GM21825 (cell line): ENCODE results near the gene GULP1.
"Not testable (repeated sequence)": the region's sequence is repeated elsewhere in the genome, so short reads cannot be mapped to it uniquely, and the experiment has no call there.

Experiments used
- ATAC-seq: cut with Tn5 transposase; IDR thresholded peaks from one replicate; pipeline ENCODE4 v1.9.1; 2021; ENCODE audit warnings: mild to moderate bottlenecking, moderate library complexity; ENCODE audit not compliant: unreplicated experiment

Gene GULP1, protein sequence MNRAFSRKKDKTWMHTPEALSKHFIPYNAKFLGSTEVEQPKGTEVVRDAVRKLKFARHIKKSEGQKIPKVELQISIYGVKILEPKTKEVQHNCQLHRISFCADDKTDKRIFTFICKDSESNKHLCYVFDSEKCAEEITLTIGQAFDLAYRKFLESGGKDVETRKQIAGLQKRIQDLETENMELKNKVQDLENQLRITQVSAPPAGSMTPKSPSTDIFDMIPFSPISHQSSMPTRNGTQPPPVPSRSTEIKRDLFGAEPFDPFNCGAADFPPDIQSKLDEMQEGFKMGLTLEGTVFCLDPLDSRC

GRCh38 chr2:188291617-188292347, at the start of gene GULP1:
TSS of gene GULP1 (plus strand) at chr2:188291874. CDS start at chr2:188477703, 185,829 bp downstream.
- ATAC-seq = no peak

- ATAC-seq = no peak
Observed at GRCh38 chr2:188243381-188243780, 48.3 kb upstream of the GULP1 start.

GRCh38 chr2:188244383-188244782, 47.3 kb upstream of the GULP1 start:
- ATAC-seq = no peak

- no peak for ATAC-seq
Observed at GRCh38 chr2:188245230-188245629, 46.4 kb upstream of the GULP1 start.

GRCh38 chr2:188248513-188248912, 43.2 kb upstream of the GULP1 start:
- no peak for ATAC-seq

DNA sequence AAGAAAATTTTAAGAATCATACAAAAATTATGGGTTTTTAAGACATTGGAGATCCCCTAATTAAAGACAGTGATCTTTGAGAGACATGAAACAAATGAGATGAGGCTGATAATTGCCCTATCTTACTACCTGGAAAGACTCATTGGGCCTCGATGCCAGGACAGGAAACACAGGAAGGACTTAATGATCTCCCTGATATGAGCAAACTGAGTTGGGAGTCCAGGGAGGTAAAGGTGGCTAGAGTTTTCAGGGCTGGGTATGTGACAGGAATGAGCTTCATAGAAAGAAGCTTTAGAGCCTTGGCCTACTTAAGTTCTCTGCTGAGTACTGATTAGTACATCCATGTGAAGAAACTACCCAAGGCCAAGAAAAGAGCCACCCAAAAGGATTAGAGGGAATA, 40.6 kb upstream of the GULP1 start:
- no peak for ATAC-seq

- no peak for ATAC-seq
Observed at GRCh38 chr2:188256420-188256819, 35.3 kb upstream of the GULP1 start.

GRCh38 chr2:188265315-188265714, 26.4 kb upstream of the GULP1 start:
- no peak for ATAC-seq

GRCh38 chr2:188267776-188268175, 23.9 kb upstream of the GULP1 start:
- no peak for ATAC-seq

- ATAC-seq = no peak
Observed at GRCh38 chr2:188269004-188269403, 22.7 kb upstream of the GULP1 start.

- no peak for ATAC-seq
Observed at GRCh38 chr2:188272121-188272520, 19.6 kb upstream of the GULP1 start.

DNA sequence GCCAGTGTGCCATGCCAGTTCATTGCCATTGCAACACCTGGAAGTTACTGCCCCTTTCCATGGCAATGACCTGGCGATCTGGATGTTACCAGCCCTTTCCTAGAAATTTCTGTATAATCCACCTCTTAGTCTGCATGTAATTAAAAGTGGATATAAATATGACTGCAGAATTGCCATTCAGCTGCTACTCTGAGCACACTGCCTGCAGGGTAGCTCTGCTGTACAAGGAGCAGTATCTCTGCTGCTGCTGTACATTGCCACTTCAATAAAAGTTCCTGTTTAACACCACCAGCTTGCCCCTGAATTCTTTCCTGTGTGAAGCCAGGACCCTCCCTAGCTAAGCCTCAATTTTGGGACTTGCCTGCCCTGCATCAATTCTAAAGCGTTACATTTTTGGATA, 17.4 kb upstream of the GULP1 start:
- ATAC-seq = no peak

GRCh38 chr2:188276255-188276654, 15.4 kb upstream of the GULP1 start:
- no peak for ATAC-seq

DNA sequence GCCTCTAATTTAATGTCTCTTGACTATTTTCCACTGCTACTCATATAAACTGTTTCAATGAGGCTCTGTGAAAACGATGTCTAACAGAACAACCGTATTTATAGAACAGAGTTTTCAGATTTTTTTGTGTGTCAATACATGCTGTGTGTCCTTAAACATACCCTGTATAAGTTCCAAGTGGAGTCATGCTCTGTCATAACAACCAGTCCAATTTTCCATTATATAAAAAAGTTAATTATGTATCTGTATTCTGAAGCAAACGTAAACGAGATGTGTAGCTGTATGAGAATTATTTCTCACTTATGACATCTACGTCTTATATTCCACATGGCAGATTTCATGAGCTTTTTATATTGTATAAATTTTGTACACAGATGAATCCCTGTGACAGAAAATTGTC, 13.9 kb upstream of the GULP1 start:
- no peak for ATAC-seq

DNA sequence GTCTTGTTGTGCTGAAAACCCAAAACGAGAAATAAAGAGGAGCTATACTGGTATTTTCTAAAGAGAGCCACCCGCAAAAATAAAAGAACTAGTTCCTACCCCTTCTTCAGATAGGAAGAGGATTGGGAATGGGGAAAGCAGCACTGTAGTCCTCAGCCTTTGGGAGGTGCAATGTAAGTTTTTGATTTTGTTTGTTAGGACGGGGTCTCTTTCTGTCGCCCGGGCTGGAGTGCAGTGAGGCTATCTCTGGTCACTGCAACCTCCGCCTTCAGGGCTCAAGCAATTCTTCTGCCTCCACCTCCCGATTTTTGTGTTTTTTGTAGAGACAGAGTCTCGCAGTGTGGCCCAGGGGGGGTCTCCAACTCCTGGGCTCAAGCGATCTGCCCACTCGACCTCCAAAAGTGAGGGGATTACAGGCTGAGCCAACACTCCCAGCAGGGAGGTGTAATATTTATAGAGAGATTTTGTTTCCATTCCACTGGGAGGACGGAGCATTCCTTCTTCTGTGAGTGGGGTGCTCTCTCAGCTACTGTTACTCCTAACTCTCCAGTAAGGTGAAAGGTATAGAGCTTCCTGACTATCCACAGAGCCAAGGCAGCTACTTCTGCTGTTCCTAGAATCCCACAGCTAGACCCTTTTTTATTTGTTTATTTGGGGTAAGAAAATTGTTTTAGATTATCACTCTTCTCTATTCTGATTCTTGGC, 13.1 kb upstream of the GULP1 start:
- ATAC-seq = no peak

- no peak for ATAC-seq
Observed at GRCh38 chr2:188279093-188279445, 12.6 kb upstream of the GULP1 start.

DNA sequence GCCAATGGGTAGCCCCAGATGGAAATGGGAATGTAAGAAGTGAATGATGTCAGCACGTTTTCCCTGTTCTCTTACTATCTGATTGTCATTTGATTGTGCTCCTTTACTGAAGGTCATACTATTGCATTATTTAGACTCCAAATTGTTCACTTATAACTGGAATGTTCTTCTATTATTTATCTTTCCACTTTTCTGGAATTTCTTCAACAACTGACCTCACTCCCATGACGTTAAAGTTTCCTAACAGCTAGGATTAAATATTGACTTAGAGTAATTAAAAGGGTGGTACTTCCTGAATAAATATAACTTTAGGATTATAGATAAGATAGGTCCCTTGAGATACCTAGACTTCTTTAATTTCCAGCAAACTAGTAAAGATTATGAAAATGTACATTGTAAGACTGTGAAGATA, 10.9 kb upstream of the GULP1 start:
- no peak for ATAC-seq

- ATAC-seq = no peak
Observed at GRCh38 chr2:188282907-188283306, 8.8 kb upstream of the GULP1 start.

- ATAC-seq = not testable (repeated sequence)
Observed at GRCh38 chr2:188284251-188284650, 7.4 kb upstream of the GULP1 start.

DNA sequence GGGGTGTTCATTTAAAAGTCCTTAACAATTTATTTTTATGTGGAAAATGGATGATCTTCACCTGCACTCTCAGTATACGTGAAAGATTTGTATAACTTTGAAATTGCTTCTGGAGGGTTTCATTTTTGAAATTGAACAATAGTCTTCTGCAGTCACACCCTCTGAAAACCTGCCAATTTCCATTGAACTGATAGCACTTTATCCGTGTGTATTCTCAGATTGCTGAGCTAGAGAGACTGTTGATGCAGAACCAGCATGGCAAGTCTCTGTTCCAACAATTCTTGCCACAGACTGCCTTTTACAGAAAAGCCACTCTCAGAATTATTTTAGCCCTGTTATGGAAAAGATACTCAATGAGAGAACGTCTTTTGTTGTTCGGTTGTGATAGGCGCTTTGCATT, 6.6 kb upstream of the GULP1 start:
- no peak for ATAC-seq

- ATAC-seq = no peak
Observed at GRCh38 chr2:188285774-188286173, 5.9 kb upstream of the GULP1 start.

- no peak for ATAC-seq
Observed at GRCh38 chr2:188291142-188291616, 495 bp upstream of the GULP1 start.
